ENCODE results near the gene SLCO3A1.

GRCh38 chr15:91839867-91840266, 13.6 kb upstream of the SLCO3A1 start:
- no peak for TF ChIP-seq POLR2AphosphoS5 (IDR thresholded peaks at IDR 0.05; ENCODE audit: insufficient read depth in 1 of 2, low read depth in 1 of 2)
- TF ChIP-seq CTCF (IDR thresholded peaks at IDR 0.05) = no peak
- no peak for TF ChIP-seq POLR2A (IDR thresholded peaks at IDR 0.05)
